ENCODE results near the gene SLC25A12. TPM values are rescaled to one million over a fixed set of nuclear protein-coding genes. Genes with fewer than 3 reads are reported as not detected.

The SLC25A12 gene
- total and polyA plus RNA-seq, 2 donors (not counting 3 experiments of a cell fraction or from before 2014, with no cell fraction given): 13.6 to 17.1 TPM

DNA sequence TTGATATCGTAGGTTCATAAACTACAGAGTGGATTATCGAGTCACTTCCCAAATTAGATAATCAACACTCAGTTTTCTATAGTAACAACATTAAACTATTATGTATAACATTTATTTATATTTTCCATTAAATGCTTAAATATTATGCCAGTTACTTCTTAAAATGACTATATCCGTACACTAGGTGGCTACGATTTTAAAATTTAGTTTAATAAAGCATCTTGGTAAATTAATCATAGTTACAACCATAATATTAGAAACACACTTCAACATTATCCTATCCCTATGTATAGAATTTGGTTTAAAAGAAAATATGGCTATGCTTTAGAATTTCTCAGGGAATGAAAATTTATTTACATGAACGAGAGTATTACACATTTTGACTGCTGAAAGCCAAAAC, 80.3 kb downstream of the SLC25A12 start:
- ChIA-PET POLR2A (no interaction called here), CTCF (interaction anchor here (0.8 to 4.8 kb wide), 6 partner anchors 17 to 313 kb away, joined by 3 to 32 read pairs (median 4); partner anchors contain the start of gene DLX2)
- no peak overlapping the region for H3K27ac ChIP-seq (ENCODE audit: insufficient read depth, low read depth, low read length)
- no peaks in the 10 kb centered on the region for H3K36me3 ChIP-seq (ENCODE audit: control insufficient read depth in 2 of 2, extremely low read depth in 1 of 2, insufficient read depth in 2 of 2, low read length in 2 of 2)
- H4K20me1 ChIP-seq (replicated peaks; ENCODE audit: control insufficient read depth, extremely low read depth, insufficient read depth, low read length): no peaks in the 10 kb centered on the region
- no peak overlapping the region for H2AFZ ChIP-seq (ENCODE audit: low read depth, low read length)
- H3K9ac ChIP-seq (replicated peaks; ENCODE audit: extremely low read depth, insufficient read depth, low read length): no peak overlapping the region
- no peaks in the 10 kb centered on the region for H3K79me2 ChIP-seq (ENCODE audit: control insufficient read depth, insufficient read depth, low read length)
- FAIRE-seq (no peak), DNase-seq (ENCODE audit: low read depth, low spot score) (no peak)
- no peak overlapping the region for H3K4me3 ChIP-seq (replicated peaks in 1 of 3; ENCODE audit: insufficient read depth in 1 of 3, low read depth in 1 of 3, low read length in 3 of 3)
- dilution Hi-C loops (cut with MboI; ENCODE audit: extremely low pct_ligation_motif_present, low sequenced_read_pairs): no loop called here
- H3K27me3 ChIP-seq (ENCODE audit: control insufficient read depth in 2 of 2, insufficient read depth in 2 of 2, low read length in 2 of 2): no peaks in the 10 kb centered on the region
- no peaks in the 10 kb centered on the region for H3K9me1 ChIP-seq (replicated peaks; ENCODE audit: control insufficient read depth, extremely low read depth, insufficient read depth, low read length)
- no TSS peak for BruUV-seq (replicated peaks)
- no peaks in the 10 kb centered on the region for H3K9me3 ChIP-seq (replicated peaks; ENCODE audit: control insufficient read depth, insufficient read depth, low read length)
- H3K4me1 ChIP-seq (ENCODE audit: control insufficient read depth, extremely low read depth, insufficient read depth, low read length): no peaks in the 10 kb centered on the region
- no peak overlapping the region for H3K4me2 ChIP-seq (ENCODE audit: insufficient read depth, low read length)
- intact Hi-C loops (cut with micrococcal nuclease): loop anchor here (5.0 kb wide), 1 partner anchor 109 kb away; the partner anchor contains the start of gene HAT1
- TF ChIP-seq MYC (IDR thresholded peaks at IDR 0.05; ENCODE audit: low read depth, low read length) (no peak), FOS (IDR thresholded peaks at IDR 0.05; ENCODE audit: borderline replicate concordance, insufficient read depth, low read length) (no peak), EZH2 (IDR thresholded peaks at IDR 0.05; ENCODE audit: borderline replicate concordance, low read depth, low read length, severe bottlenecking) (no peak), MAX (IDR thresholded peaks at IDR 0.05; ENCODE audit: insufficient read depth, insufficient read length) (no peak), JUN (IDR thresholded peaks at IDR 0.05; ENCODE audit: borderline replicate concordance, insufficient read depth, insufficient read length, low read depth) (no peak), POLR2A (IDR thresholded peaks at IDR 0.05; ENCODE audit: low read depth, low read length) (no peak), GATA2 (IDR thresholded peaks at IDR 0.05; ENCODE audit: insufficient read depth, insufficient read length, low read depth, low read length) (no peak), POLR2AphosphoS5 (IDR thresholded peaks at IDR 0.05; ENCODE audit: insufficient read depth, low read depth, low read length) (no peak)
- TF ChIP-seq, protein P1, sequence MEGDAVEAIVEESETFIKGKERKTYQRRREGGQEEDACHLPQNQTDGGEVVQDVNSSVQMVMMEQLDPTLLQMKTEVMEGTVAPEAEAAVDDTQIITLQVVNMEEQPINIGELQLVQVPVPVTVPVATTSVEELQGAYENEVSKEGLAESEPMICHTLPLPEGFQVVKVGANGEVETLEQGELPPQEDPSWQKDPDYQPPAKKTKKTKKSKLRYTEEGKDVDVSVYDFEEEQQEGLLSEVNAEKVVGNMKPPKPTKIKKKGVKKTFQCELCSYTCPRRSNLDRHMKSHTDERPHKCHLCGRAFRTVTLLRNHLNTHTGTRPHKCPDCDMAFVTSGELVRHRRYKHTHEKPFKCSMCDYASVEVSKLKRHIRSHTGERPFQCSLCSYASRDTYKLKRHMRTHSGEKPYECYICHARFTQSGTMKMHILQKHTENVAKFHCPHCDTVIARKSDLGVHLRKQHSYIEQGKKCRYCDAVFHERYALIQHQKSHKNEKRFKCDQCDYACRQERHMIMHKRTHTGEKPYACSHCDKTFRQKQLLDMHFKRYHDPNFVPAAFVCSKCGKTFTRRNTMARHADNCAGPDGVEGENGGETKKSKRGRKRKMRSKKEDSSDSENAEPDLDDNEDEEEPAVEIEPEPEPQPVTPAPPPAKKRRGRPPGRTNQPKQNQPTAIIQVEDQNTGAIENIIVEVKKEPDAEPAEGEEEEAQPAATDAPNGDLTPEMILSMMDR (IDR thresholded peaks at IDR 0.05; ENCODE audit: extremely low read depth in 1 of 2, insufficient read depth in 1 of 2, low read depth in 1 of 2, low read length in 2 of 2): no peak
